GM12878 (cell line): ENCODE data around the gene LTV1. TPM values are rescaled to one million over a fixed set of nuclear protein-coding genes. Genes with fewer than 3 reads are reported as not detected.
"Not testable (repeated sequence)": the region's sequence is repeated elsewhere in the genome, so short reads cannot be mapped to it uniquely, and the experiment has no call there.

Experiments
- ATAC-seq: fragments of 200-7000 bp; cut with Tn5 transposase; 3 replicates; pipeline ENCODE4 v1.9.1; 2020; ENCODE audit warnings: mild to moderate bottlenecking, moderate library complexity
- BruUV-seq: library from RNA; stranded (reverse); fragments of 400-500 nt; replicated peaks from 2 replicates; lab custom pipeline; 2021; lab: Mats Ljungman, UMichigan
- CTCF ChIA-PET: fragments of 300-600 bp; sonication (Branson Sonifier 250); formaldehyde crosslinking; extraction: SDS; loops from one replicate; lab custom pipeline; 2021; ENCODE audit warnings: inconsistent platforms; lab: Yijun Ruan, JAX
- POLR2A ChIA-PET: fragments of 350-600 bp; formaldehyde crosslinking; extraction: SDS; loops from one replicate; lab custom pipeline; 2021; ENCODE audit warnings: inconsistent platforms; lab: Charles Lee
- RAD21 ChIA-PET: fragments of 300-600 bp; sonication (Branson Sonifier 250); formaldehyde crosslinking; loops from one replicate; lab custom pipeline; 2023; ENCODE audit warnings: antibody characterized with exemption; ENCODE audit not compliant: unreplicated experiment; lab: Charles Lee
- SMC1A ChIA-PET: fragments of 300-600 bp; sonication (Branson Sonifier 250); formaldehyde crosslinking; loops from one replicate; lab custom pipeline; 2023; ENCODE audit not compliant: unreplicated experiment, uncharacterized antibody; lab: Charles Lee
- DNase-seq: peaks from one replicate; pipeline ENCODE4 v3.0.0-alpha.2; 2011; ENCODE audit warnings: low read depth, low spot score
- FAIRE-seq: peaks from 3 replicates; lab custom pipeline; 2011; peaks lifted over from hg19 to GRCh38; lab: Jason Lieb, UNC
- H2AFZ ChIP-seq: 2 replicates; pipeline ENCODE4 v1.6.0; 2011; ENCODE audit warnings: low read depth, low read length, control low read depth; ENCODE audit not compliant: control insufficient read depth
- H3K27ac ChIP-seq: 2 replicates; pipeline ENCODE4 v1.5.1; 2011; ENCODE audit warnings: control low read depth; ENCODE audit not compliant: control insufficient read depth, insufficient read depth
- H3K27me3 ChIP-seq, 2 experiments: replicated peaks in 1 of 2; 2 replicates each; pipeline versions ENCODE4 v1.6.0 to v1.6.1; 2011; ENCODE audit warnings: low read length in 1 of 2; ENCODE audit not compliant: control insufficient read depth in 2 of 2, insufficient read depth in 2 of 2
- H3K36me3 ChIP-seq, 2 experiments: 2 replicates each; pipeline ENCODE4 v1.5.1; 2011; ENCODE audit warnings: low read length in 1 of 2; ENCODE audit not compliant: control insufficient read depth in 2 of 2, insufficient read depth in 2 of 2
- H3K4me1 ChIP-seq: 2 replicates; pipeline ENCODE4 v1.6.1; 2011; ENCODE audit warnings: mild to moderate bottlenecking, low read length, moderate library complexity, mixed read lengths; ENCODE audit not compliant: control insufficient read depth, insufficient read depth
- H3K4me2 ChIP-seq: 2 replicates; pipeline ENCODE4 v1.6.0; 2011; ENCODE audit warnings: control low read depth; ENCODE audit not compliant: control insufficient read depth, insufficient read depth
- H3K4me3 ChIP-seq: fragments of 200-600 bp; sonication (generic); 2 replicates; pipeline ENCODE4 v1.5.1; 2016
- H3K79me2 ChIP-seq: 2 replicates; pipeline ENCODE4 v1.6.0; 2011; ENCODE audit warnings: low read length; ENCODE audit not compliant: control insufficient read depth, insufficient read depth
- H3K9ac ChIP-seq: 2 replicates; pipeline ENCODE4 v1.8.0; 2011; ENCODE audit warnings: low read length, control low read depth, mixed read lengths; ENCODE audit not compliant: control insufficient read depth, insufficient read depth
- H3K9me3 ChIP-seq: replicated peaks from 3 replicates; pipeline ENCODE4 v1.5.1; 2011; ENCODE audit warnings: mild to moderate bottlenecking, low read length; ENCODE audit not compliant: control insufficient read depth, insufficient read depth
- H4K20me1 ChIP-seq: 2 replicates; pipeline ENCODE4 v1.6.0; 2011; ENCODE audit not compliant: control insufficient read depth, insufficient read depth
- KLF5 ChIP-seq: fragments of 450-650 bp; IDR thresholded peaks from 2 replicates; pipeline ENCODE4 v1.6.1; 2014; ENCODE audit warnings: mild to moderate bottlenecking; ENCODE audit not compliant: partially characterized antibody
- LARP7 ChIP-seq: fragments of 450-650 bp; IDR thresholded peaks from 2 replicates; pipeline ENCODE4 v1.6.1; 2017; ENCODE audit warnings: mild to moderate bottlenecking
- MEF2B ChIP-seq: fragments of 450-650 bp; IDR thresholded peaks from 2 replicates; pipeline ENCODE4 v1.6.1; 2018; ENCODE audit warnings: mild to moderate bottlenecking, moderate library complexity; ENCODE audit not compliant: partially characterized antibody, poor library complexity, severe bottlenecking
- NBN ChIP-seq: fragments of 450-650 bp; IDR thresholded peaks from 2 replicates; pipeline ENCODE4 v1.6.1; 2016
- NR2C2 ChIP-seq: IDR thresholded peaks from 2 replicates; pipeline ENCODE4 v1.6.1; 2011; ENCODE audit warnings: borderline replicate concordance, low read depth; ENCODE audit not compliant: control insufficient read depth, insufficient read length
- NRF1 ChIP-seq: conservative IDR thresholded peaks from 2 replicates; pipeline ENCODE4 v1.6.1; 2011; ENCODE audit warnings: mild to moderate bottlenecking, low read depth, low read length, improper control_type of control experiment
- RFX5 ChIP-seq: IDR thresholded peaks from 2 replicates; pipeline ENCODE4 v1.6.1; 2011; ENCODE audit warnings: low read depth, low read length, improper control_type of control experiment
- TCF7 ChIP-seq: IDR thresholded peaks from 2 replicates; pipeline ENCODE4 v1.6.1; 2014; ENCODE audit warnings: antibody characterized with exemption, borderline replicate concordance
- WGBS: methylation state at CpG from one replicate; pipeline ENCODE4 v1.1.6; 2016; ENCODE audit warnings: low lambda C conversion rate; ENCODE audit not compliant: insufficient replicate concordance, insufficient coverage; ENCODE audit errors: missing lambda C conversion rate; 5-methylcytosine and 5-hydroxymethylcytosine counted together
- in situ Hi-C: fragments of 300-500 bp; cut with MboI; formaldehyde crosslinking; loops from 9 replicates; pipeline ENCODE4 v1.14.3; 2018; ENCODE audit warnings: mixed read lengths
- intact Hi-C: fragments of 100-400 bp; cut with micrococcal nuclease; formaldehyde crosslinking; loops from one replicate; pipeline ENCODE4 v1.14.2; 2022; ENCODE audit not compliant: unreplicated experiment
- polyA plus RNA-seq, 11 experiments: library from polyadenylated mRNA; depleted of rRNA in 4 of 11; unstranded in 6 of 11; stranded (reverse) in 5 of 11; fragments of >200 nt; fragmentation: Nextera tagmentation in 4 of 11; fragmentation: Illumina TruSeq in 1 of 11; extraction: Ambion mirVana in 4 of 11; extraction: Trizol in 1 of 11; gene quantifications; 1 replicate in 1 of 11; 2 replicates in 10 of 11; pipeline versions ENCODE4 v1.2.1 to v1.2.3, GENCODE V29; 2011 to 2016; ENCODE audit warnings: inconsistent platforms in 2 of 11, missing spikeins in 2 of 11, low read depth in 1 of 11
- total RNA-seq, 4 experiments: library from RNA; depleted of rRNA in 3 of 4; stranded (reverse); fragments of >200 nt in 3 of 4; fragmentation: Illumina TruSeq in 1 of 4; extraction: Trizol in 1 of 4; gene quantifications; 2 replicates each; pipeline versions ENCODE4 v1.2.1 to v1.2.3, GENCODE V29; 2013 to 2021

LTV1 gene
- total and polyA plus RNA-seq, 10 of the 15 experiments (the other 5 are each of a cell fraction or from before 2014, with no cell fraction given): 22.3 to 66.4 (median 52.0) TPM

DNA sequence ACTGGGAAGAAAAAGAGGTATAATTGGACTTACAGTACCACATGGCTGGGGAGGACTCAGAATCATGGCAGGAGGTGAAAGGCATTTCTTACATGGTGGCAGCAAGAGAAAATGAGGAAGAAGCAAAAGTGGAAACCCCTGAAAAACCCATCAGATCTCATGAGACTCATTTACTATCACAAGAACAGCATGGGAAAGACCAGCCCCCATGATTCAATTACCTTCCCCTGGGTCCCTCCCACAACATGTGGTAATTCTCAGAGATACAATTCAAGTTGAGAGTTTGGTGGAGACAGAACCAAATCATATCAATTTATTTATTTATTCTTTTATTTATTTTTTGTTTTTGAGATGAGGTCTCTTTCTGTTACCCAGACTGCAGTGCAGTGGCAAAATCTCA is 31.4 kb downstream of the LTV1 start:
- H3K4me2 ChIP-seq, H3K27ac ChIP-seq, intact Hi-C loops, H3K27me3 ChIP-seq, H3K9ac ChIP-seq, H3K36me3 ChIP-seq, RAD21 ChIA-PET, H3K4me1 ChIP-seq, H2AFZ ChIP-seq, H3K4me3 ChIP-seq, FAIRE-seq, H4K20me1 ChIP-seq, in situ Hi-C loops, H3K9me3 ChIP-seq, BruUV-seq, CTCF ChIA-PET, ATAC-seq, SMC1A ChIA-PET, DNase-seq, H3K79me2 ChIP-seq, POLR2A ChIA-PET: not testable (repeated sequence)
- peak; percentile 71 for TF ChIP-seq MEF2B

DNA sequence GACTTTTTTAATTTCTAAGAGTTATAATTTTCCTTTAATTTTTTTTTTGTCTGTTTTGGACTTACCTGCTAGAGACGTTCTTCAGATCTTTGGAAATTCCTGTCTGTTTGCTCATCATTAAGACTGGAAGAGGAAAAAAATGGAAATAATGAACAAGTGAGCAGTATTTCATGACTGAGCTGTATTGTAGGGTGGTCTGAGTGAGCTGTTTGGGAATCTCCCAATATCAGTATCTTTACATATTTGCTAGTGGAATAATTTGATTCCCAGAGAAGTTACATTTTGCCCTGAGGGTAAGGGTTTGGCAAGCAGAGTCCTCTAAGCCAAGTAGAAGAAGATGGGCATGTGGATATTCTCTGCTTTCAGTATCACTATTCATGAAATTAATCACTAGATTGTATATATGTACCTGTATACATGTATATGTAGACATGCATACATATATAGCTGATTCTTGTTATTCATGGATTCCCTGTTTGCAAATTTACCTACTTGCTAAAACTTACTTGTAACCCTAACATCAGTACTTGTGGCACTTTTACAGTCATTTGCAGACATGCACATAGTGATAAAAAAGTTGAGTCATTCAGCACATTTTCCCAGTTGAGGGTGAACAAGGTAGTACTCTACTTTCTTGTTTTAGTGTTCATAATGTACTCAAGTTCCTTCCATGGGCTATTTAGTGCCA is 34.6 kb downstream of the LTV1 start:
- Histone ChIP-seq H3K4me2 (no peak overlapping the region), H3K4me3 (no peak overlapping the region), H4K20me1 (no peaks in the 10 kb centered on the region), H3K9me3 (peaks cover 3% of the 10 kb centered on the region; the same call in 2 of the 3 replicates), H3K9ac (no peak overlapping the region), H3K4me1 (peaks cover under 1% of the 10 kb centered on the region; the same call in 1 of the 2 replicates), H2AFZ (no peak overlapping the region), H3K27ac (no peak overlapping the region), H3K36me3 (no peaks in the 10 kb centered on the region), H3K79me2 (no peaks in the 10 kb centered on the region), H3K27me3 (no peaks in the 10 kb centered on the region)
- ChIA-PET RAD21 (no interaction called here), POLR2A (no interaction called here), SMC1A (no interaction called here), CTCF (interaction anchor here (0.6 kb wide), 1 partner anchor 45 kb away, joined by 3 read pairs; no protein-coding TSS in a partner anchor)
- no TSS peak for BruUV-seq
- ATAC-seq (no peak), FAIRE-seq (no peak), DNase-seq (no peak)
- TF ChIP-seq RFX5: no peak
- TF ChIP-seq NRF1: no peak
- TF ChIP-seq LARP7: no peak
- TF ChIP-seq TCF7: no peak
- TF ChIP-seq NR2C2: no peak
- TF ChIP-seq NBN: no peak
- TF ChIP-seq KLF5: no peak
- intact Hi-C loops (no loop called here), in situ Hi-C loops (no loop called here)
- 41% methylated on average over 1 of the region's 1 CpG for WGBS
